Parathyroid adenoma (tissue), 2 donors: ENCODE results near the gene LRRC31.

ENCODE experiments used
- H2AFZ ChIP-seq: fragments of 300-600 bp; sonication (generic); one replicate; pipeline ENCODE4 v1.7.0; 2017; ENCODE audit warnings: antibody characterized with exemption, mild to moderate bottlenecking
- H3K27ac ChIP-seq: fragments of 300-600 bp; sonication (generic); one replicate; pipeline ENCODE4 v1.7.0; 2017
- H3K27me3 ChIP-seq: fragments of 300-600 bp; sonication (generic); one replicate; pipeline ENCODE4 v1.7.0; 2017; ENCODE audit warnings: low read length; ENCODE audit not compliant: control insufficient read depth, insufficient read depth
- H3K36me3 ChIP-seq: fragments of 300-600 bp; sonication (generic); one replicate; pipeline ENCODE4 v1.7.0; 2017; ENCODE audit warnings: low read length; ENCODE audit not compliant: control insufficient read depth, insufficient read depth
- H3K4me1 ChIP-seq: fragments of 300-600 bp; sonication (generic); one replicate; pipeline ENCODE4 v1.7.0; 2017; ENCODE audit warnings: control low read depth
- H3K4me2 ChIP-seq: fragments of 300-600 bp; sonication (generic); one replicate; pipeline ENCODE4 v1.7.0; 2017; ENCODE audit warnings: low read length
- H3K4me3 ChIP-seq: fragments of 300-600 bp; sonication (generic); one replicate; pipeline ENCODE4 v1.7.0; 2017; ENCODE audit warnings: low read depth, low read length
- H3K79me2 ChIP-seq: fragments of 300-600 bp; sonication (generic); one replicate; pipeline ENCODE4 v1.7.0; 2017; ENCODE audit warnings: control low read depth
- H3K9ac ChIP-seq: fragments of 300-600 bp; sonication (generic); one replicate; pipeline ENCODE4 v1.7.0; 2017; ENCODE audit warnings: mild to moderate bottlenecking
- H3K9me3 ChIP-seq: fragments of 300-600 bp; sonication (generic); one replicate; pipeline ENCODE4 v1.7.0; 2017; ENCODE audit warnings: low read length; ENCODE audit not compliant: control insufficient read depth
- CTCF ChIP-seq: fragments of 300-600 bp; sonication (generic); IDR thresholded peaks from one replicate; pipeline ENCODE4 v1.7.0; 2017; ENCODE audit warnings: antibody characterized with exemption, mild to moderate bottlenecking
- donor health status: primary hyperparathyroidism.

The LRRC31 gene

DNA sequence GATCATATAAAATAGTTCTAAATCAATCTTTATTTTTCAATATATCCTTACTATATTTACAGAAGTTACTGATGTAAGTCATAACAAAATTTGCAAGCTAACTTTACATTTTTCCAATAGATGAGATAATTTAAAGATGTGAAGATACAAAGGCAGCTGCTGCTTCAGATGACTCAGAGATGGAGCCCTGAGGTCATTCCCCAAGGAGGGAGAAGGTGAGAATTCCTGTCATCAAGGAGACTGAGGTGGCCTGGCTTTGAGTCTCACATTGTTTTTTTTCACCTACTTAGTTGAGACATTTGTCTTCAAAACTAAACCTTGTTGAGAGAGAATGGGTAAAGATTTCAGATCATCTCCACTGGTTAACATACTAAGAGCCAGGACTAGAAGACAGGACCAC is 37.7 kb upstream of the LRRC31 start:
- Histone ChIP-seq H2AFZ (no peak overlapping the region), H3K36me3 (no peaks in the 10 kb centered on the region), H3K9ac (no peak overlapping the region), H3K9me3 (no peaks in the 10 kb centered on the region), H3K27me3 (no peaks in the 10 kb centered on the region), H3K79me2 (no peaks in the 10 kb centered on the region), H3K4me2 (no peak overlapping the region), H3K4me1 (no peaks in the 10 kb centered on the region), H3K4me3 (no peak overlapping the region), H3K27ac (no peak overlapping the region)
- no peak for TF ChIP-seq CTCF

DNA sequence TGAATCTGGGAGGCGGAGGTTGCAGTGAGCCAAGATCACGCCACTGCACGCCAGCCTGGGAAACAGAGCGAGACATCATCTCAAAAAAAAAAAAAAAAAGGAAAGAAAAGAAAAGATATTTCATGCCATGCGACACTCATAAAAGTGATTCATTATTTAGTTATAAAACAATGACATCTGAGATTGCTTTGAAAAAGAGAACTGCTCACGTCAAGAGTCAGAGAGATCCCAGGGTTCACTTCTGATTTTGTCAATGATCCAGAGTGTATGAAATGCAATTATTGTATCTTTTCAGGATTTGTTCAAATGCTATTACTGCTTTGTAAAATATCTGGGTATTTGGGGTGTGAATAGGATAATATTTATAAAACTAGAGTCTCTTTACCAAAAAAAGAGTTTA is 35.7 kb upstream of the LRRC31 start:
- H3K9me3 ChIP-seq: no peaks in the 10 kb centered on the region
- no peaks in the 10 kb centered on the region for H3K79me2 ChIP-seq
- no peaks in the 10 kb centered on the region for H3K27me3 ChIP-seq
- H3K36me3 ChIP-seq: no peaks in the 10 kb centered on the region
- no peak overlapping the region for H3K9ac ChIP-seq
- H3K27ac ChIP-seq: no peak overlapping the region
- H2AFZ ChIP-seq: no peak overlapping the region
- H3K4me2 ChIP-seq: no peak overlapping the region
- H3K4me1 ChIP-seq: no peaks in the 10 kb centered on the region
- no peak overlapping the region for H3K4me3 ChIP-seq
- TF ChIP-seq CTCF: no peak

DNA sequence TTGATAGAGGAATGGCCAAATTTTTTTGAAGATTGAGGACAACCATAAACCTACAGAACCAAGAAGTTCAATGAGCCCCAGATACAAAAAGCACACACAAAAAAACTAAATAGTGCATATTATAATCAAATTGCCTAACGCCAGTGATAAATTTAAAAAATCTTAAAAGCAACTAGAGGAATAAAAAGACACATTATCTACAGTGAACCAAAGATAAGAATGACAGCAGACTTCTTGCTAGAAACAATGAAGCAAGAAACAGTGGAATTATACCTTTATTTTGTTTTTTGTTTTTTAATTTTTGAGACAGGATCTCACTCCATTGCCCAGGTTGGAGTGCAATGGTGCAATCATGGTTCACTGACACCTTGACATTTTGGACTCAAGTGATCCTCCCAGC is 31.7 kb upstream of the LRRC31 start:
- no peak for TF ChIP-seq CTCF
- Histone ChIP-seq H2AFZ (no peak overlapping the region), H3K36me3 (no peaks in the 10 kb centered on the region), H3K27ac (no peak overlapping the region), H3K79me2 (no peaks in the 10 kb centered on the region), H3K4me1 (no peaks in the 10 kb centered on the region), H3K9me3 (no peaks in the 10 kb centered on the region), H3K4me3 (no peak overlapping the region), H3K27me3 (no peaks in the 10 kb centered on the region), H3K9ac (no peak overlapping the region), H3K4me2 (no peak overlapping the region)

GRCh38 chr3:169897284-169897683 is 27.5 kb upstream of the LRRC31 start:
- Histone ChIP-seq H3K4me2 (no peak overlapping the region), H3K4me1 (no peaks in the 10 kb centered on the region), H3K27ac (no peak overlapping the region), H3K9ac (no peak overlapping the region), H3K9me3 (no peaks in the 10 kb centered on the region), H3K36me3 (no peaks in the 10 kb centered on the region), H3K4me3 (no peak overlapping the region), H3K79me2 (no peaks in the 10 kb centered on the region), H2AFZ (no peak overlapping the region), H3K27me3 (no peaks in the 10 kb centered on the region)
- no peak for TF ChIP-seq CTCF

DNA sequence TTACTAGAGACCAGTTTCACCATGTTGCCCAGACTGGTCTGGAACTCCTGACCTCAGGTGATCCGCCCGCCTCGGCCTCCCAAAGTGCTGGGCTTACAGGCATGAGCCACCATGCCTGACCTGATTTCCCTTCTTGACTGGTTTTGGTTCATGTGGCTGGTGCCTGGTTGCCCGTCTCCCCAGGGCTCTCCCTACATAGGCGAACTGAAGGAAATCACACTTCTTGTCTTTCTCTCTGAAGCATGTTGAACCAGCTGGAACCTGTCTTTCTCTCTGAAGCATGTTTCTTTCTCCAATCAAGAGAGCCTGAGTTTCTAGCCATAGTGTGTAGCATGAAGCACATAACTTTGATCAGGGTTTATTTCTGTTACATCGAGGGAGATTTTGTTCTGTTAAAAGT is 25.3 kb upstream of the LRRC31 start:
- Histone ChIP-seq H3K4me1 (no peaks in the 10 kb centered on the region), H3K4me3 (no peak overlapping the region), H3K27ac (no peak overlapping the region), H3K27me3 (no peaks in the 10 kb centered on the region), H3K79me2 (no peaks in the 10 kb centered on the region), H2AFZ (no peak overlapping the region), H3K9ac (no peak overlapping the region), H3K36me3 (no peaks in the 10 kb centered on the region), H3K4me2 (no peak overlapping the region), H3K9me3 (no peaks in the 10 kb centered on the region)
- TF ChIP-seq CTCF: no peak
